K562 (cell line): ENCODE data around the gene SKIDA1.

Source experiments
- FOXK1 ChIP-seq: sonication (generic); formaldehyde crosslinking; IDR thresholded peaks from 2 replicates; pipeline ENCODE4 v1.8.0; 2022; ENCODE audit warnings: missing genetic modification reagents, mild to moderate bottlenecking, borderline replicate concordance
- ZNF263 ChIP-seq: sonication (generic); formaldehyde crosslinking; IDR thresholded peaks from 2 replicates; pipeline ENCODE4 v1.8.0; 2022; ENCODE audit warnings: mild to moderate bottlenecking, missing genetic modification reagents, borderline replicate concordance
- TF ChIP-seq, protein P1 (sequence below), 3 experiments: IDR thresholded peaks in 2 of 3; conservative IDR thresholded peaks in 1 of 3; 2 replicates each; pipeline ENCODE4 v1.5.1; 2011 to 2012; ENCODE audit warnings: low read length in 3 of 3, mild to moderate bottlenecking in 3 of 3, control low read depth in 2 of 3, improper control_type of control experiment in 1 of 3, inconsistent platforms in 1 of 3, low read depth in 1 of 3, mixed read lengths in 1 of 3, moderate library complexity in 1 of 3; ENCODE audit not compliant: insufficient read depth in 2 of 3
- TF ChIP-seq, protein P2 (sequence below): fragments of 250-450 bp; sonication (Bioruptor Pico); IDR thresholded peaks from 2 replicates; pipeline ENCODE4 v1.5.1; 2021; ENCODE audit warnings: mild to moderate bottlenecking

DNA sequence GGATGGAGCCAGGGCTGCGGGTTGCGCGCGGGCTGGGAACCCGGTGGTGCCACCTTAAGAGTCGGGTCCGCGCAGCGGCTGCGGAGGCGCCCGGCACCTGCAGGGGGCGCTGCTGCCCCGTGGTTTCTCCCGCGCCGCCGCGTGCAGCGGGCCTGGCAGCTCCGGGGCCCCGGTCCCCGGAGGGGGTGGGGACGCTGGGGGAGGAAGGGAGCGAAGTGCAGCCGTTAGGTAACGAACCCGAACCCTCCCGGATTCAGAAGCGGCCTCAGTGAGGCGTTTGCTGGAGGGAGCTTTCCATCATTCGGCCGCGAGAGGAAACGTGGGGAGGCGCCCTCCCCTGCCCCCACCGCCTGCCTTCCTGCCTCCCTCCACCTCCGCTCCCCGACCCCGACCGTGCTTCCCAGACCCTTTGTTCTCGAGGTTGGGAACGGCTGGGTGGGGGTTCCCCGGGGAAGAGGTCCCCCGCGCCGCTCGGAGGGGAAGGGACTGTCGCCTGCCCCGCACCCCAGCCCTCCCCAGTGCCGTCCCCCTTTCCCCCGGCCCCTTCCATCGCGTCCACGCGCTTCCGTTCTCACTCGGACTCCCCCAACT is 29.6 kb downstream of the SKIDA1 start:
- TF ChIP-seq, protein P1, sequence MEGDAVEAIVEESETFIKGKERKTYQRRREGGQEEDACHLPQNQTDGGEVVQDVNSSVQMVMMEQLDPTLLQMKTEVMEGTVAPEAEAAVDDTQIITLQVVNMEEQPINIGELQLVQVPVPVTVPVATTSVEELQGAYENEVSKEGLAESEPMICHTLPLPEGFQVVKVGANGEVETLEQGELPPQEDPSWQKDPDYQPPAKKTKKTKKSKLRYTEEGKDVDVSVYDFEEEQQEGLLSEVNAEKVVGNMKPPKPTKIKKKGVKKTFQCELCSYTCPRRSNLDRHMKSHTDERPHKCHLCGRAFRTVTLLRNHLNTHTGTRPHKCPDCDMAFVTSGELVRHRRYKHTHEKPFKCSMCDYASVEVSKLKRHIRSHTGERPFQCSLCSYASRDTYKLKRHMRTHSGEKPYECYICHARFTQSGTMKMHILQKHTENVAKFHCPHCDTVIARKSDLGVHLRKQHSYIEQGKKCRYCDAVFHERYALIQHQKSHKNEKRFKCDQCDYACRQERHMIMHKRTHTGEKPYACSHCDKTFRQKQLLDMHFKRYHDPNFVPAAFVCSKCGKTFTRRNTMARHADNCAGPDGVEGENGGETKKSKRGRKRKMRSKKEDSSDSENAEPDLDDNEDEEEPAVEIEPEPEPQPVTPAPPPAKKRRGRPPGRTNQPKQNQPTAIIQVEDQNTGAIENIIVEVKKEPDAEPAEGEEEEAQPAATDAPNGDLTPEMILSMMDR (IDR thresholded peaks at IDR 0.05 in 2 of 3, conservative IDR thresholded peaks at IDR 0.05 in 1 of 3; ENCODE audit: insufficient read depth in 2 of 3, low read depth in 1 of 3, low read length in 3 of 3), result peak; percentile 92 to 94 (median 92)
- TF ChIP-seq, protein P2, sequence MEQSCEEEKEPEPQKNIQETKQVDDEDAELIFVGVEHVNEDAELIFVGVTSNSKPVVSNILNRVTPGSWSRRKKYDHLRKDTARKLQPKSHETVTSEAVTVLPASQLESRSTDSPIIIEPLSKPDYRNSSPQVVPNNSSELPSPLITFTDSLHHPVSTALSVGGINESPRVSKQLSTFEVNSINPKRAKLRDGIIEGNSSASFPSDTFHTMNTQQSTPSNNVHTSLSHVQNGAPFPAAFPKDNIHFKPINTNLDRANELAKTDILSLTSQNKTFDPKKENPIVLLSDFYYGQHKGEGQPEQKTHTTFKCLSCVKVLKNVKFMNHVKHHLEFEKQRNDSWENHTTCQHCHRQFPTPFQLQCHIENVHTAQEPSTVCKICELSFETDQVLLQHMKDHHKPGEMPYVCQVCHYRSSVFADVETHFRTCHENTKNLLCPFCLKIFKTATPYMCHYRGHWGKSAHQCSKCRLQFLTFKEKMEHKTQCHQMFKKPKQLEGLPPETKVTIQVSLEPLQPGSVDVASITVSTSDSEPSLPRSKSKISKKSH (CRISPR knock-in tag), result no peak
- TF ChIP-seq ZNF263 (peak; percentile 43; the same call in 1 of the 2 replicates), FOXK1 (CRISPR knock-in tag) (no peak)
